Common myeloid progenitor, CD34-positive (primary cell): ENCODE results near the gene BBX.

ENCODE experiments used
- CTCF ChIA-PET: fragments of 350-600 bp; sonication (Branson Sonifier 250); formaldehyde crosslinking; loops from one replicate; lab custom pipeline; 2021; ENCODE audit warnings: antibody characterized with exemption; lab: Charles Lee
- POLR2A ChIA-PET: fragments of 350-600 bp; sonication (Branson Sonifier 250); formaldehyde crosslinking; loops from one replicate; lab custom pipeline; 2021; ENCODE audit warnings: antibody characterized with exemption; lab: Charles Lee
- DNase-seq, 3 donors: peaks; one replicate each; pipeline versions ENCODE4 v3.0.0 to v3.0.0-alpha.2; 2013
- H3K27ac ChIP-seq, 2 experiments: 1 replicate in 1 of 2; 2 replicates in 1 of 2; pipeline ENCODE4 v1.7.0; 2013; ENCODE audit warnings: inconsistent platforms in 2 of 2, low read length in 2 of 2, mild to moderate bottlenecking in 2 of 2, low read depth in 1 of 2, moderate library complexity in 1 of 2; ENCODE audit not compliant: severe bottlenecking in 2 of 2, insufficient read depth in 1 of 2, poor library complexity in 1 of 2
- H3K27me3 ChIP-seq, 5 experiments: replicated peaks in 2 of 5; 1 replicate in 3 of 5; 2 replicates in 2 of 5; pipeline versions ENCODE4 v1.6.1 to v1.7.0; 2013; ENCODE audit warnings: low read length in 4 of 5, mild to moderate bottlenecking in 2 of 5, moderate library complexity in 2 of 5, inconsistent platforms in 1 of 5; ENCODE audit not compliant: insufficient read depth in 5 of 5, control insufficient read depth in 4 of 5
- H3K36me3 ChIP-seq, 4 experiments: 1 replicate in 2 of 4; 2 replicates in 2 of 4; pipeline versions ENCODE4 v1.6.1 to v1.7.0; 2013; ENCODE audit warnings: low read length in 3 of 4, control low read depth in 1 of 4, mild to moderate bottlenecking in 1 of 4; ENCODE audit not compliant: control insufficient read depth in 4 of 4, insufficient read depth in 4 of 4
- H3K4me1 ChIP-seq, 4 experiments: 1 replicate in 3 of 4; 2 replicates in 1 of 4; pipeline versions ENCODE4 v1.6.1 to v1.7.1; 2013; ENCODE audit warnings: low read length in 3 of 4, mild to moderate bottlenecking in 3 of 4, control low read depth in 1 of 4, inconsistent platforms in 1 of 4, moderate library complexity in 1 of 4; ENCODE audit not compliant: control insufficient read depth in 4 of 4, insufficient read depth in 4 of 4; ENCODE audit errors: control extremely low read depth in 1 of 4
- H3K4me3 ChIP-seq, 7 experiments: 1 replicate in 4 of 7; 2 replicates in 3 of 7; pipeline versions ENCODE4 v1.5.1 to v1.7.0; 2013; ENCODE audit warnings: mild to moderate bottlenecking in 7 of 7, low read length in 6 of 7, moderate library complexity in 6 of 7, inconsistent platforms in 2 of 7, low read depth in 2 of 7, control low read depth in 1 of 7; ENCODE audit not compliant: insufficient read depth in 4 of 7, control insufficient read depth in 1 of 7; ENCODE audit errors: extremely low read depth in 1 of 7
- H3K9me3 ChIP-seq, 5 experiments: 1 replicate in 4 of 5; 2 replicates in 1 of 5; pipeline versions ENCODE4 v1.6.1 to v1.7.1; 2013; ENCODE audit warnings: low read length in 4 of 5, mild to moderate bottlenecking in 2 of 5, inconsistent platforms in 1 of 5, low read depth in 1 of 5, moderate library complexity in 1 of 5; ENCODE audit not compliant: control insufficient read depth in 4 of 5, insufficient read depth in 2 of 5; ENCODE audit errors: control extremely low read depth in 1 of 5
- WGBS: methylation state at CpG from one replicate; pipeline ENCODE4 v1.1.5; 2013; ENCODE audit not compliant: insufficient coverage; 5-methylcytosine and 5-hydroxymethylcytosine counted together

Gene BBX

DNA sequence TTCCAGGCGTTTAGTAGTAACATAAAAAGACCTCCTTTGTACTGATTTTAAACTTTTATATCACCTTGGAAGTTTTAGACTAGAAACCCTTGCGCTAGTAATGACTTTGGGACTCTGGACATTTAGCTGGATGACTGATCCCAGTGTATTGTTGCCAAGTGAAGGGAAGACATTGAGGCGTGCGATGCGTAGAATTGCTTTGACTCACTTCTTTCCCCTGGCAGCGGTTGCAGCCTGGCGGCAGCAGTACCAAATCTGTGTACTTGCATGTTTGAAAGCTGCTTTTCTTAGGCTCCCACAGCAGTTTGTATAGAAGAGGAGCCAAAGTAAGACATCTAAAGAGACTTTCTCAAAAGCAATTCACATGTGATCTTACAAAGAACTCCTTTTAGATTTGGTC lies 151.6 kb downstream of the BBX start:
- Histone ChIP-seq H3K4me1 (peaks cover 9 to 11% (median 10%) of the 10 kb centered on the region in 4 experiments), H3K36me3 (no peaks in the 10 kb centered on the region), H3K9me3 (no peaks in the 10 kb centered on the region), H3K27me3 (no peaks in the 10 kb centered on the region), H3K4me3 (no peak overlapping the region), H3K27ac (no peak overlapping the region)
- ChIA-PET CTCF (interaction anchor here (1.1 to 11.1 kb wide), 8 partner anchors 13 to 439 kb away, joined by 3 to 143 read pairs (median 9); no protein-coding TSS in a partner anchor), POLR2A (no interaction called here)
- WGBS: 95% methylated on average over 5 of the region's 7 CpGs
- DNase-seq: no peak

DNA sequence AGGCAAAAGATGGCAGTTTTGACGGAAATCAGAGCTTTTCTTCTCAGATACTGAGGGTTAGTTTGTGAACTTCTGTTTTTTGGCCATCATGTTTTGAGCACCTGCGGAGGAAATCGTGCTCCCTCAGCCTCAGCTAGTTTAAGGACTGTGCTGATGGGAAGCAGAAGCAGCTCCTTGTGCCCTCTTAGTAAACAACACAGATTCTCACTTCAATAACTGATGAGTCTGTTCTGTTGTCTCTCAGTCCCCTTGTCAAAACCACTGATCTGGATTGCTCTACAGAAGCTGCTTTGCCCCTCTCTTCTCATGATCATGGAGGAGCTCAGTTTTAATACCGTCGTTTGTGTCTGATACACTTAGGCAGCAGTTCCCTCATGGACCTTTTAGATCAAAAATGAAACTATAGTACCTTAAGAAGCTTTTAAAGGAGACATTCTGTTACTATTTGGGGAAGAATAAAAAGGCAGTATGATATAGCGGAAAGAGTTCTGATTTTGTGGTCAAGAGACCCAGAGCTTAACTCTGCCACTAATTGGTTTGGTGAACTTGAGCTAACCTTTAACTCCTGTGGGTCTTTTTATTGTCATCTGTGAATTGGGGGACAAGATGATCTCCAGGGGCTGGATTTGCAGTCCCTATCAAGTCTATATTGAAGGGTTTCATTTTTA lies 152.6 kb downstream of the BBX start:
- peak overlapping the region in 1 of 7 experiments; percentile 42 for H3K4me3 ChIP-seq
- H3K9me3 ChIP-seq: no peaks in the 10 kb centered on the region
- peak in 2 of 3 donors; percentile 35 to 46 for DNase-seq
- ChIA-PET POLR2A (interaction anchor here (0.6 kb wide), 1 partner anchor 10 kb away, joined by 3 read pairs; no protein-coding TSS in a partner anchor), CTCF (interaction anchor here (0.8 to 11.1 kb wide), 20 partner anchors 10 to 440 kb away, joined by 3 to 143 read pairs (median 5); no protein-coding TSS in a partner anchor)
- 88% methylated on average over 1 of the region's 6 CpGs for WGBS
- no peaks in the 10 kb centered on the region for H3K27me3 ChIP-seq
- peaks cover 9 to 17% (median 13%) of the 10 kb centered on the region in 4 experiments for H3K4me1 ChIP-seq
- H3K36me3 ChIP-seq: no peaks in the 10 kb centered on the region
- no peak overlapping the region for H3K27ac ChIP-seq

DNA sequence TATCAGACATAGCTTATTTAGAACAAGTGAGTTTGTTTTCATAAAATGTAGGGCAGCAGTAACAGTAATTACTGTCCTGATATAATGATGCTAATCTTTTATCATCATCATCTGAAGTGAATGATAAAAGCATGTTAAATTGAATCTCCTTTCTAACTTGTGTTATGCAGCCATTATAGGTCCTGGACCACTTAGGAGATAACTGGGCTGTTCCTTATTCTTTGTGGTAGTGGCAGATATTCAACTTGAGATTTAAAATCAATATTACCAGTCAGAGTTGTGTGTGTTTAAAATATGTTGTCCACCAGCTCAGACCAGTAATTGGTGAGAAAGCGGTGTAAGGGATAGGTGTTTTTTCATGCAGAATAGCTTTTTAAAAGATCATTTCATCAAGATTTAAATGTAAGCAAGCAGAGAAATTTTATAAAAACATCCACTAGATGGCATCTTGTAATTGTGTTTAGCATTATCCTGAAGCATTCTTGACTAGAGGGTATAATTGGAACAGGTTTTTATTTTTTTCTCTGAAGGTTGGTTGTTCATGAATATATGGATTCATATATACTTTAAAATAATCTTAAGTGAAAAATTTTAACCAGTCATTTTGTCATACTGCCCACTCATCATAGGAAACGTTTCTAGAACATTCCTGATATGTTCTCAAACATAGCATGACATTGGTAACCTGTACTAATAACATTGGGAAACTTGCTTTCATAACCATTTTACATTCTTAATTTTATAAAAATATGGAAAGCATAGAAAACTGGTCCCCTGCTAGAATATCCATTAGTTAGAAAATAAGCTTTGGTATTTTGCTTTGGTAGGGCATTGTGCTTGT lies 153.9 kb downstream of the BBX start:
- DNase-seq: peak; percentile 34 to 67 (median 61)
- H3K4me3 ChIP-seq: no peak overlapping the region
- no peaks in the 10 kb centered on the region for H3K9me3 ChIP-seq
- H3K27me3 ChIP-seq: no peaks in the 10 kb centered on the region
- CTCF ChIA-PET: interaction anchor here (1.0 to 11.1 kb wide), 30 partner anchors 9 to 442 kb away, joined by 3 to 143 read pairs (median 4); no protein-coding TSS in a partner anchor
- POLR2A ChIA-PET: interaction anchor here (0.6 kb wide), 1 partner anchor 409 kb away, joined by 3 read pairs; no protein-coding TSS in a partner anchor
- peaks cover 9 to 17% (median 13%) of the 10 kb centered on the region in 4 experiments for H3K4me1 ChIP-seq
- no peaks in the 10 kb centered on the region for H3K36me3 ChIP-seq
- WGBS: no CpG with 5 or more reads among the region's 2 CpGs
- no peak overlapping the region for H3K27ac ChIP-seq

DNA sequence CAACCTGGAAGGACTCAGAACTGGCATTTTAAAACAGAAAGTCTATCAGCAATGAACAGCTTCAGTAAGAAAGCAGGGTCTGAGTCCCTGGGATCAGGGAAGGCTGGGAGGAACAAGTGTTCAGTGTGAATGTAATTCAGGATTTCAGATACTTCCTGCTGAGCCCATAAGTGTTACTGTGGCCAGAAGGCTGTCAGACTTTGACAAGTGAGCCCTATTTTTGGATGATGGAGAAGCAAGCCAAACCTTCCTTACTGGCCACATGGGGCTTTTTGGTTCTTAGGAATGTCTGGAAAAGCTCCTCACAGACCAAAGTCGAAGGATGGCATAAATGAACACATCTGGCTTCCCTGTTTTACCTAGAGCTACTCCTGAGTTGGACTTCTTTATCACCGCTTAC lies 157.2 kb downstream of the BBX start:
- Histone ChIP-seq H3K4me1 (peaks cover 4 to 20% (median 15%) of the 10 kb centered on the region in 4 experiments), H3K27ac (no peak overlapping the region), H3K27me3 (no peaks in the 10 kb centered on the region), H3K4me3 (no peak overlapping the region), H3K36me3 (no peaks in the 10 kb centered on the region), H3K9me3 (no peaks in the 10 kb centered on the region)
- no peak for DNase-seq
- 67% methylated on average over 1 of the region's 2 CpGs for WGBS
- ChIA-PET CTCF (interaction anchor here (1.2 to 11.1 kb wide), 4 partner anchors 9 to 444 kb away, joined by 3 to 143 read pairs (median 7); no protein-coding TSS in a partner anchor), POLR2A (no interaction called here)

DNA sequence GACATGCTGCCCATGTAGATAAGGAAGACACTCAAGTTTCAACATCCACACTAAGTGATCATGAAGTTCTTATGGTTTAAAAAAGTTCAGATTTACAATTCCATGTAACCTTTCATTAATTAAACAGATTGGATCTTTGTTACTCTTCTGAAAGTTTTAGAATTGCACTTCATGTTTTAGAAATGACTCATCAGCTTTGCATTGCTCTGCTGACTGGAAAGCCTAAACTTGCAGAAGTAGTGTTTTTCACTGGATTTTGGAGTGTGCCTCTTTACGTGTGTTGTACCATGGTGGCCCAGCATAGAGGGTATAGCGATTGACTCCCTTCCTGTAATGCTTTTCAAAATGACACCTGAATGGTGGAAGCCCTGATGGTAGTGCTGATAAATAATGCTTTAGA lies 157.9 kb downstream of the BBX start:
- H3K4me3 ChIP-seq: no peak overlapping the region
- peak in 2 of 3 donors; percentile 39 to 40 for DNase-seq
- no peak overlapping the region for H3K27ac ChIP-seq
- H3K27me3 ChIP-seq: no peaks in the 10 kb centered on the region
- ChIA-PET CTCF (interaction anchor here (1.2 to 11.1 kb wide), 4 partner anchors 10 to 72 kb away, joined by 3 to 143 read pairs (median 8); no protein-coding TSS in a partner anchor), POLR2A (no interaction called here)
- H3K36me3 ChIP-seq: no peaks in the 10 kb centered on the region
- no peaks in the 10 kb centered on the region for H3K9me3 ChIP-seq
- H3K4me1 ChIP-seq: peaks cover 1 to 12% (median 9%) of the 10 kb centered on the region in 4 experiments
- 100% methylated on average over 1 of the region's 2 CpGs for WGBS

DNA sequence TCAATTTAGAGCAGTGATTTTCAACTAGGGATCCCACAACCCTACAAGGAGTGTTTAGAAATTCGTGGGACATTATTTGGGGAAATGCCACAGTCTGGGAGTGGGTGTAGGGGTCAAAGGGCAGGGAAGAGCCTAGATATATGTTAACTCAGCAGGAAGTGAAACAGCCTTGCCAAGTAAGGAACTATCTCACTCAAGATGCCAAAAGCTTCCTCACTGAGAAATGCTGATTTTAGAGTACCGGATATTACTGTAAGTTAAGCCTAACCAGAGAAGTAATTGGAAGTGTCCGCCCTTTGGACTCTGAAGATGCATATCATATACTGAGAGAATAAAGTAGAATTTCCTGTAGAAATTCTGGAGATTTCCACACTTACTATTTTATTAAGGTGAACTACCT lies 158.6 kb downstream of the BBX start:
- H3K27me3 ChIP-seq: no peaks in the 10 kb centered on the region
- no peak for DNase-seq
- no peak overlapping the region for H3K27ac ChIP-seq
- no peaks in the 10 kb centered on the region for H3K36me3 ChIP-seq
- no peak overlapping the region for H3K4me3 ChIP-seq
- POLR2A ChIA-PET: no interaction called here
- H3K4me1 ChIP-seq: peaks cover 0 to 12% (median 9%) of the 10 kb centered on the region in 4 experiments
- CTCF ChIA-PET: interaction anchor here (2.0 to 11.1 kb wide), 3 partner anchors 17 to 71 kb away, joined by 5 to 143 read pairs (median 6); no protein-coding TSS in a partner anchor
- WGBS: no CpG with 5 or more reads among the region's 3 CpGs
- no peaks in the 10 kb centered on the region for H3K9me3 ChIP-seq
